Limb (tissue), 2 donors: Measurements from ENCODE around the gene COL16A1.
A peak's percentile ranks its signal among the peaks of the same experiment; 100 is the strongest.

Experiments used
- DNase-seq, 2 donors: peaks; one replicate each; pipeline ENCODE4 v3.0.0-alpha.2; 2016; ENCODE audit errors: extremely low spot score in 2 of 2

The COL16A1 gene

DNA sequence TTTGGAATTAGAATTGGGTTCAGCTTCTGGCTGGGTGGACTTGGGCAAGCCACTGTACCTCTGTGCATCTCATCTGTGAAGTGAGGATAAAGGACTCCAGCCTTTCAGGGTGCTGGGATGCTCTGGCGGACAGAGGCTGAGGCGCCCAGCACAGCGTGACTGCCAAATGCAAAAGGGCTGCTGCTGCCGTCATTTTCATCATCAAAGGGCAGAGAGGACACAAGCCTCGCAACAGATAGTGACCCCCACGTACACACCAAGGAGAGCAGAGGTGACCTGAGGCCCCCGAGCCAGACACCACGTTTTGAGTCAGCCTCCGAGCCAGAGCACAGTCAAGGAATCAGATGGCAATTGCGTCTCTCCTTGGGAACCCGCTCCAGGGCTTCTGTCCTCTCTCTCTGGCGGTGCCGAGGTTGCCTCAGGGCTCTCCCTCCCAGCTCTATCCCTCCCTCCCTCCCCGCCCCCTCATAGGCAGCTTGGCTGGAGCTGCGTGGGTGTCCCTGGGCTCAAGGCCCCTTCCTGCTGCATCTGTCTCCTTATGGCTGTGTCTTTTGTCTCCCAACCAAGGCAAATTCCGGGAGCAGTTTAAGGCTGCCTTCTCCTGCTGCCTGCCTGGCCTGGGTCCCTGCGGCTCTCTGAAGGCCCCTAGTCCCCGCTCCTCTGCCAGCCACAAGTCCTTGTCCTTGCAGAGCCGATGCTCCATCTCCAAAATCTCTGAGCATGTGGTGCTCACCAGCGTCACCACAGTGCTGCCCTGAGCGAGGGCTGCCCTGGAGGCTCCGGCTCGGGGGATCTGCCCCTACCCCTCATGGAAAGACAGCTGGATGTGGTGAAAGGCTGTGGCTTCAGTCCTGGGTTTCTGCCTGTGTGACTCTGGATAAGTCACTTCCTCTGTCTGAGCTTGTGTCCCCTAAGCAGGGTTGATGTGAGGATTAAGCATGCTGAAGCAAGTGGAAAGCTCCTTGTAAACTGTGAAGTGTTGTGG lies 77.3 kb downstream of the COL16A1 start:
- DNase-seq, result no peak

DNA sequence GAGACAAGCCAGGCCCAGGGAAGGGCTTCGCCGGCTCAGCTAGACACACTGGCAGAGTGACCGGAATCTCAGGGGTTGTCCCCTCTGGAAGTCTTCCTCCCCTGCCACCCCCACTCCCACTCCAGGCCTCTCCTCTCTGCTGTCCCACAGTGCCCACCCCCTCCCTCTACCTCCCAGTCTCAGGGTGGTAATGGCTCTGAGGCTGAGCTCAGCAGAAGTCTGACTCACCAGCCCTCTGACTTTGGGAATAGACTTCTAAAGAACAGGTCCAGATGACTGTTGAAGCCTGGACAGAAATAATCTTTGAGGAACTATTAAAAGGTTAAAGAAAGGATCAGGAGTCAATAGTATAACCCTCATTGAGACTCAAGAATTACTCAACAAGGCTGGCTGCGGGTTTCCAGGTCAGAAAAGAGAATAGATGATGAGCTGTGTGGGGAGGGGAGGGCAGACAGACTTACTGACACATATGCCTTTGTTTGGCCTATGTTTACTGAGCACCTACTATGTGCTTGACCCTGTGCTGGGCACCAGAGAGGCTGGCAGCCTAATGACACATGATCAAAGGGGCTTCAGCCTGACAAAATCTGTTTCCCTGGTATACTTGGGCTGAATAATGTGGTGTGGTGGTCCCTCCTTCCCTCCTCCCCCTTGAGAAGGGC lies 78.1 kb downstream of the COL16A1 start:
- no peak for DNase-seq

GRCh38 chr1:31624731-31625514 lies 78.9 kb downstream of the COL16A1 start:
- DNase-seq, result peak in 1 of 2 donors; percentile 25

DNA sequence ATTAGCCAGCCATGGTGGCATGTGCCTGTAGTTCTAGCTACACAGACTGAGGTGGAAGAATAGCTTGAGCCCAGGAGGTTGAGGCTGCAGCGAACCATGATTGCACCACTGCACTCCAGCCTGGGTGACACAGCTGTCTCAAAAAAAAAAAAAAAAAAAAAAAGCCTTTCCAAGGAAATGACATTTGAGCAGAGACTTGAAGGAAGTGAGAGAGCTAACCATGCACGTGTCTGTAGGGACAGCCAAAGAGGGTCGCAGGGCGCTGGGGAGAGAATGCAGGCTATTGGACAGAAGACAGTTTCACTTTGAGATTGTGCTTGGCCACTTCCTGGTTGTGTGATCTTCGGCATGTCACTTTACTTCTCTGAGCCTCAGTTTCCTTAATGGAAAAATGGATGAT lies 79.5 kb downstream of the COL16A1 start:
- DNase-seq, result no peak

GRCh38 chr1:31623365-31623764 lies 80.5 kb downstream of the COL16A1 start:
- DNase-seq, result peak in 1 of 2 donors; percentile 12

DNA sequence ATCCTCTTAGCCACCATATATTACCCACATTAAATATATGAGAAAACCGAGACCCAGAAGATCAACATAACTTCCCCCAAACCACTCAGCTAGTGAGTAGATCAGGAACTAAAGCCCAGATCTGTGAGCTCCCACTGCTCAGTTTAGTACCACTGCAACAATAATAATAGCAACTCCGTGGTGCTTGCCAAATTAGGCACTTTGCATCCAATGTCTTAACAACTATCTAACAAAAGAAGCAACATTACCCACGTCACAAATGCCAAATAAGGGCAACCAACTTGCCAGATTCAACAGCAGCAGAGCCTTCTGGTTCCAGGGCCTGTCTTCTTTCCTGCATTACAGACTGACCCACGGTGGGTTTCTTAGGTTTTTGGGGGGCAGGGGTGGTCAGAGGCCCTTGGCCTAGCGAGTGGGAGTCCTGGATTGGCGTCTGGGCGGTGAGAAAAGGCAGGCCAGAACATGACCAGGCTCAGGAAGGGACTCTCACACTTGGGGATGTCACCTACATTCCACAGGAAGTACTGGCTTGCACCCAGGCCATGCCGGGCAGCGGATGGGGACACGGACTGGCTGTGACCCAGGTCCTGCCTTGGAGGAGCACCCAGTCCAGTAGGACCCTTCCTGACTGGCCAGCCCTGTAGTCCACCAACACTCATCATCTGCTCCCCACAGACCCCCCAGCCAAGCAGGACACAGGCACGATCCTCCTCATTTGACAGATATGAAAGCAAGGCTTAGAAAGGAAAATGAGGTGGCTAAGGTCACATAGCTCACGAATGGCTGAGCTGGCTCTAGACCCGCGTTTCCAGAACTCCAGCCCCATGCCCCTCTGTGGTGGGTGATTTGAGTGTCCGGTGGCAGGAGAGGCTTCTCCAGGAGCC lies 81.7 kb downstream of the COL16A1 start:
- DNase-seq, result peak in 1 of 2 donors; percentile 16

- peak in 1 of 2 donors; percentile 19 for DNase-seq
Measured at GRCh38 chr1:31621498-31621820, 82.4 kb downstream of the COL16A1 start.

DNA sequence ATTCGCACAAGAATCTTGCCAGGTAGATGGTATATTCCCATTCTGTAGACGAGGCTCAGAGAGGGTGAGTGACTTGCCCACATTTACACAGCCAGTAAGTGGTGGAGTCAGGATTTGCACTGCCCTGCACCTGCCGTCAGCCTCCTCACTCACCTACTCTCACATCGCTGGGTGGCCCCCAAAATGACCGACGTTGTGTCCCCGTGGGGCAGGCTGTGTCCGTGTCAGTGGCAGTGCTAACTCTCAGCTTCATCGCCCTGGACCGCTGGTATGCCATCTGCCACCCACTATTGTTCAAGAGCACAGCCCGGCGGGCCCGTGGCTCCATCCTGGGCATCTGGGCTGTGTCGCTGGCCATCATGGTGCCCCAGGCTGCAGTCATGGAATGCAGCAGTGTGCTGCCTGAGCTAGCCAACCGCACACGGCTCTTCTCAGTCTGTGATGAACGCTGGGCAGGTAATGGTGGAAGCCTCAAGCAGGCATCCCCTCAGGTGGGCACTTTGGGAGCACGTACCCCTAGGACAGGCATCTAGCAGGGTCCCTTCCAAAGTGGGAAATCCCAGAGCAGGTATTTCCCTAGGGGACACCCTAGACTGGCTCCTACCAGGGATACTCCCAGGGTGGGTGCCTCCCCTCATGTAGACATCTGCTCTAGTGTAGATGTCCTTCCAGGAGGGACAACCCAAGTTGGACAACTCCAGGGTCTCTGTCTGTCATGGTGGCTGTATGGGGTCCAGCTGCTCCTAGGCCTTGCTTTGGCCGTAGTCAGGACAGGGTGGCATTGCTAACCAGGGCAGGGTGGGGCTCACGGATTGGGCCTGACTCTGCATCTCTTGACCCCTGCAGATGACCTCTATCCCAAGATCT lies 83.0 kb downstream of the COL16A1 start:
- peak in 1 of 2 donors; percentile 19 for DNase-seq

- peak in 1 of 2 donors; percentile 23 for DNase-seq
Measured at GRCh38 chr1:31618916-31619846, 84.6 kb downstream of the COL16A1 start.

GRCh38 chr1:31617916-31618746 lies 85.7 kb downstream of the COL16A1 start:
- peak; percentile 23 to 84 for DNase-seq

DNA sequence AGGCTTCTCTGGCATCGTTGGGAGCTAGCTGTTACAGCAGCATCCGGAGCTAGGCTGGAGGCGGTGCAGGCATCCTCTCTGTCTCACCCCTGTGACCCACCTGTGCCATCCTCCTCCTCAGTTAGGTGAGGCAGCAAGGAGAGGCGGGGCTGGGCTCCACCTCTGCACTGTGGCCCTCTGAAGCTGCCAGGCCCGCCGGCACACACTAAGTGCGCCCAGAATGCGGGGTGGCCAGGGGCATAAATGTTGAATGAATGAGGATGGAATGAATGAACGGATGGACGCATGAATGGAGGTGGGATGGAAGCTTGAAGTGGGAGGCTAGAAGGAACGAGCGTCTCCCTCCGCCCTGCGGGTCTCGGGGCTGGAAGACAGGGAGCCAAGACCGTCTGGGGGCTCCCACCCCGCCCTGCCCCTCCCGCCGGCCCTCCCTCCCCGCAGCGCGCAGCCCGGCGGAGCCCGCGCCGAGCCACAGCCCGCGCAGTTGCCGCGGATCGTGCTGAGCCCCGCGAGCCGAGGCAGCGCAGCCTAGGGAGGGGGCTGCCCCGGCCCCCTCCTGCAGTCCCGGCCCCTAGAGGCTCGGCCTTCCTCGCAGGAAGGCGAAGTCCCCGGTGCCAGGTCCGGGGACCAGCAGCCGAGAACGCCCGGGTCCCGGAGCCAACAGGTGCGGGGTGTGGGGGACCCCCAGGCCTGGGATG lies 86.5 kb downstream of the COL16A1 start, which contains the start of gene HCRTR1:
HCRTR1 (plus strand) TSS at position 472 of the 698 bp plus-strand sequence. CDS start 1,504 bp downstream, outside the sequence.
- no peak for DNase-seq

DNA sequence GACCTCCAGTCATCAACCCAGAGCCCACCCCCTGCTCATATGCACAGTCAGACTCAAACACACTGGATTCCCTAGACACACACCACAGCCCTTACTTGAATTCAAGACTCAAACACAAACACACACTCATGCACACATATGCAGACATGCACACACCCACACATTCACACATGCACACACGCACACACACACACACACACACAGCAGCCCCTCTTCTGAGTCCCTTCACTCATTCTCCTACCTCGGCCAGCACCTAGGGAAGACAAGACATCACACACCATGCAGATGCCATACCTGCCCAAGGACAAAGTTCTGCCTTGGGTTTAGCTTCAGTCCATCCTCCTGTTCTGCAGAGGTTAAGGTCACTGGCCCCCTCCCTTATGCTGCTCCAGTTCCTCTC lies 87.9 kb downstream of the COL16A1 start:
- DNase-seq, result peak in 1 of 2 donors; percentile 12

- peak in 1 of 2 donors; percentile 16 for DNase-seq
Measured at GRCh38 chr1:31615414-31615813, 88.4 kb downstream of the COL16A1 start.

- peak in 1 of 2 donors; percentile 23 for DNase-seq
Measured at GRCh38 chr1:31614414-31615005, 89.3 kb downstream of the COL16A1 start.

GRCh38 chr1:31609514-31610118 lies 94.2 kb downstream of the COL16A1 start:
- no peak for DNase-seq

DNA sequence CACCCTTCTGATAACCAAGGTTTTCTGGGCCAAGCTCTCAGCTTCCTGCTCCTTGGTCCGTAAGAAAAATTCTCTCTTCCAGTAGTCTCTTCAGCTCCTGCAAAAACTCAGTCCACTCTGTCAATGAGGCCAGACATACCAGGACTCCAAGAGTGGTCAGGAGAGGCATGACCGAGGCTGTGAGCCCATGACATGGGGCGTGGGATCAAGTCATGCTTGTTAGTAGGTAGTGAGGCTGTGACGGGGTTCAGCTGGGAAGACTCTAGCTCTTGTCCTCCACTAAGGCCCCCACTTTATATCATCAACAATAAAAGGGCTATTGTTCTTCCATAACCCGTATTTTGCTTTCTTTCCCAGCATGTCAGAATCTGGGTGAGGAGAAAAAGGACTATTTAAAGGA lies 96.5 kb downstream of the COL16A1 start:
- DNase-seq, result no peak
